Measurements from ENCODE around the gene SDK2.

The SDK2 gene

DNA sequence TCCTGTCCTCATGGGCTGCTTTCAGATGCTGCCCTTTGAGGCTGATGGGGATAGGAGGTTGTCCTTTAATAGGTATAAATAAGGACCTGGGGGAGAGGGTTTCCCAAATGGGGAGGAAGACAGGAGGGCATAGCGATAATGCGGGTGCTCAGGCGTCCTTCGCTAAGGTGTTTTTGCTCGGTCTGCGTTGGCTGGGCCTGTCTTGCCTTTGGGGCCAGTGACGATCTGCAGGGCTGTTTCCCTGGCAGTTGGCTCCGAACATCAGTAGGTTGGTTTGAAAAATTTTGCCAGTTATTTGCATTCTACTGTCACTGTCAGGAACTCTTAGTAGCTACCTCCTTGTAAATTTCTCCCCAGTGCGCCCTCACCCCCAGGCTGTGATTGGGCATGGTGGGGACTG is 294.6 kb downstream of the SDK2 start:
- H3K27ac ChIP-seq (ENCODE audit: low read depth in 2 of 2, low read length in 2 of 2): peak overlapping the region in 1 of 2 donors; percentile 48

GRCh38 chr17:73349138-73349537 is 295.1 kb downstream of the SDK2 start:
- H3K27ac ChIP-seq (ENCODE audit: low read depth in 2 of 2, low read length in 2 of 2): peak overlapping the region in 1 of 2 donors; percentile 48
- no peaks in the 10 kb centered on the region for H3K36me3 ChIP-seq (ENCODE audit: control insufficient read depth in 2 of 2, insufficient read depth in 2 of 2, low read length in 2 of 2)
- no peak overlapping the region for H3K4me3 ChIP-seq (ENCODE audit: low read length in 2 of 2)
- no peaks in the 10 kb centered on the region for H3K27me3 ChIP-seq (ENCODE audit: control insufficient read depth in 2 of 2, insufficient read depth in 2 of 2, low read length in 2 of 2)
- no peaks in the 10 kb centered on the region for H3K9me3 ChIP-seq (ENCODE audit: control insufficient read depth in 2 of 2, low read length in 2 of 2)
- H3K4me1 ChIP-seq (ENCODE audit: control insufficient read depth in 2 of 2, insufficient read depth in 2 of 2, low read length in 2 of 2): no peaks in the 10 kb centered on the region
- H3K9ac ChIP-seq (ENCODE audit: low read depth in 1 of 2, low read length in 2 of 2): no peak overlapping the region

More for the DNA sequence above, 294.6 kb downstream of the SDK2 start:
- Histone ChIP-seq H3K4me3 (ENCODE audit: low read length in 2 of 2) (no peak overlapping the region), H3K4me1 (ENCODE audit: control insufficient read depth in 2 of 2, insufficient read depth in 2 of 2, low read length in 2 of 2) (no peaks in the 10 kb centered on the region), H3K27me3 (ENCODE audit: control insufficient read depth in 2 of 2, insufficient read depth in 2 of 2, low read length in 2 of 2) (no peaks in the 10 kb centered on the region), H3K9ac (ENCODE audit: low read depth in 1 of 2, low read length in 2 of 2) (no peak overlapping the region), H3K9me3 (ENCODE audit: control insufficient read depth in 2 of 2, low read length in 2 of 2) (no peaks in the 10 kb centered on the region), H3K36me3 (ENCODE audit: control insufficient read depth in 2 of 2, insufficient read depth in 2 of 2, low read length in 2 of 2) (no peaks in the 10 kb centered on the region)

DNA sequence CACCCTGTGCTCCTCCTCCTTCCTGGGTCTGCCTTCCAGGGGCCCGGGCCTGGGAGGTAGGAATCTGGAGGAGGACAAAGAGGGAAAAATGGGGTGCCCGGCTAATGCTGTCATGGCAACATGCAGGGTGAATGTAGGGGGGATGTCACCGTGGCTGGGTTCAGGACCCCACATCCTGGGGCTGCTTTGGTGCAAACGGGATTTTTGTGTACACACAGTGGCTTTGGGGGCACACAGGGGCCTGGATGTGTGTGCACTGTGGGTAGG is 295.5 kb downstream of the SDK2 start:
- Histone ChIP-seq H3K4me3 (ENCODE audit: low read length in 2 of 2) (no peak overlapping the region), H3K27ac (ENCODE audit: low read depth in 2 of 2, low read length in 2 of 2) (peak overlapping the region in 1 of 2 donors; percentile 48), H3K4me1 (ENCODE audit: control insufficient read depth in 2 of 2, insufficient read depth in 2 of 2, low read length in 2 of 2) (no peaks in the 10 kb centered on the region), H3K9me3 (ENCODE audit: control insufficient read depth in 2 of 2, low read length in 2 of 2) (no peaks in the 10 kb centered on the region), H3K27me3 (ENCODE audit: control insufficient read depth in 2 of 2, insufficient read depth in 2 of 2, low read length in 2 of 2) (no peaks in the 10 kb centered on the region), H3K9ac (ENCODE audit: low read depth in 1 of 2, low read length in 2 of 2) (no peak overlapping the region), H3K36me3 (ENCODE audit: control insufficient read depth in 2 of 2, insufficient read depth in 2 of 2, low read length in 2 of 2) (no peaks in the 10 kb centered on the region)

GRCh38 chr17:73348018-73348828 is 296.0 kb downstream of the SDK2 start:
- no peaks in the 10 kb centered on the region for H3K27me3 ChIP-seq (ENCODE audit: control insufficient read depth in 2 of 2, insufficient read depth in 2 of 2, low read length in 2 of 2)
- H3K36me3 ChIP-seq (ENCODE audit: control insufficient read depth in 2 of 2, insufficient read depth in 2 of 2, low read length in 2 of 2): no peaks in the 10 kb centered on the region
- H3K27ac ChIP-seq (ENCODE audit: low read depth in 2 of 2, low read length in 2 of 2): peak overlapping the region in 1 of 2 donors; percentile 48
- no peak overlapping the region for H3K4me3 ChIP-seq (ENCODE audit: low read length in 2 of 2)
- no peak overlapping the region for H3K9ac ChIP-seq (ENCODE audit: low read depth in 1 of 2, low read length in 2 of 2)
- no peaks in the 10 kb centered on the region for H3K4me1 ChIP-seq (ENCODE audit: control insufficient read depth in 2 of 2, insufficient read depth in 2 of 2, low read length in 2 of 2)
- no peaks in the 10 kb centered on the region for H3K9me3 ChIP-seq (ENCODE audit: control insufficient read depth in 2 of 2, low read length in 2 of 2)

DNA sequence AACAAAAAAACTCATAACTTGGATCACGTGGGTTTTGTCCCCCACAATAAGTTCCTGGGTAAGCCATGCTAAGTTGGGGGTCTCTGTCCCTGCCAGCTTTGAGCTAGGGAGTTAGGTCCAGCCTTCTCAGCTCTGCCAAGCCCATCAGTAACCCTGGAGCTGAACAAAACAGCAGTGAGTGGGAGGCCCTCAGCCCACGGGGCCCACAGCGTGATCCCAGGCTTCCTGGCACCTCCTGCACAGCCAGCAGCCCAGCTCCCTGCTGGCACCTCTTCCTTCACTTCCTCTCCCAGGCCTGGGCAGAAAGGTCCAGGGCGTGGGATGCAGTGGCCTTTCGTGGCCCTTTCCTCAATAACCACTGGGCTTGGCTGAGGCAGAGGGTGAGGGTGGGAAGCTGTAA is 296.9 kb downstream of the SDK2 start:
- Histone ChIP-seq H3K9ac (ENCODE audit: low read depth in 1 of 2, low read length in 2 of 2) (no peak overlapping the region), H3K9me3 (ENCODE audit: control insufficient read depth in 2 of 2, low read length in 2 of 2) (no peaks in the 10 kb centered on the region), H3K4me1 (ENCODE audit: control insufficient read depth in 2 of 2, insufficient read depth in 2 of 2, low read length in 2 of 2) (peaks cover under 1 to 4% of the 10 kb centered on the region in 2 donors), H3K4me3 (ENCODE audit: low read length in 2 of 2) (no peak overlapping the region), H3K36me3 (ENCODE audit: control insufficient read depth in 2 of 2, insufficient read depth in 2 of 2, low read length in 2 of 2) (no peaks in the 10 kb centered on the region), H3K27me3 (ENCODE audit: control insufficient read depth in 2 of 2, insufficient read depth in 2 of 2, low read length in 2 of 2) (no peaks in the 10 kb centered on the region), H3K27ac (ENCODE audit: low read depth in 2 of 2, low read length in 2 of 2) (peak overlapping the region in 1 of 2 donors; percentile 43)

GRCh38 chr17:73346501-73347162 is 297.6 kb downstream of the SDK2 start:
- H3K4me1 ChIP-seq (ENCODE audit: control insufficient read depth in 2 of 2, insufficient read depth in 2 of 2, low read length in 2 of 2): peaks cover 4 to 5% of the 10 kb centered on the region in 2 donors
- no peak overlapping the region for H3K27ac ChIP-seq (ENCODE audit: low read depth in 2 of 2, low read length in 2 of 2)
- no peaks in the 10 kb centered on the region for H3K36me3 ChIP-seq (ENCODE audit: control insufficient read depth in 2 of 2, insufficient read depth in 2 of 2, low read length in 2 of 2)
- H3K9me3 ChIP-seq (ENCODE audit: control insufficient read depth in 2 of 2, low read length in 2 of 2): no peaks in the 10 kb centered on the region
- H3K9ac ChIP-seq (ENCODE audit: low read depth in 1 of 2, low read length in 2 of 2): no peak overlapping the region
- no peaks in the 10 kb centered on the region for H3K27me3 ChIP-seq (ENCODE audit: control insufficient read depth in 2 of 2, insufficient read depth in 2 of 2, low read length in 2 of 2)
- H3K4me3 ChIP-seq (ENCODE audit: low read length in 2 of 2): no peak overlapping the region

DNA sequence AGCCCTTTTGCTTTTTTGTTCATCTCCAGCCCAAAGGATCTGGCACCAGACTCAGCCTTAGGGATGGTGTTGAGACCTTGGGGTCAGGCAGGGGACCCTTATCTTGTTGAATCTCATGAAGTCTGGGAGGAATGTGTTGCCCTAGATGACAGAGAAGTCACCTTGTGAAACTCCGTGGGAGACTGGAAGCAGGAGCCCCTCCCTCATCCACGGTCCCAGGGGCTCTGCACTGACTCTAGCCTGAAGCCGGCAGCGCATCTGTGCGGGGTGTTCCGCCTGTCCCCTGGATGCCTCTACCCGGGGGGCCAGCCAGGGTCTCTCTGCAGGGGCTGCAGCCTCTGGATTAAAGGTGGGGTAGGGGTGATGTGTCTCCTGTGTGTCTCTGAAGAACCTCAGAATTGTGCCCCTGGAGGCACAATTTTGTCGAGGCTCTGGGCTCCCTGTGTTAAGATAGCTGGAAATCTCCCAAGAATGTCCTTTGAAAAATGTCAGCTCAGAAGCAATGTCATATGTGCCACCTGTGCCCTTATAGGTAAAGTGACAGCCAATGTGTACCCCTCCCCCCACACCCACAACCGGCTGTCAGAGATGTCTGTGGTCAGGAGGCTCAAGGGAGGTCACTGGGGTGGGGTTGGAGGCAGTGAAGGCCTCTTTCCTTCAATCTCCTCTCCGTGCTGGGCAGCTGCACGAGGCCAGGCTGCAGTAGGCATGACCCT is 300.3 kb downstream of the SDK2 start:
- Histone ChIP-seq H3K9me3 (ENCODE audit: control insufficient read depth in 2 of 2, low read length in 2 of 2) (no peaks in the 10 kb centered on the region), H3K36me3 (ENCODE audit: control insufficient read depth in 2 of 2, insufficient read depth in 2 of 2, low read length in 2 of 2) (no peaks in the 10 kb centered on the region), H3K27me3 (ENCODE audit: control insufficient read depth in 2 of 2, insufficient read depth in 2 of 2, low read length in 2 of 2) (no peaks in the 10 kb centered on the region), H3K27ac (ENCODE audit: low read depth in 2 of 2, low read length in 2 of 2) (peak overlapping the region in 1 of 2 donors; percentile 61), H3K4me1 (ENCODE audit: control insufficient read depth in 2 of 2, insufficient read depth in 2 of 2, low read length in 2 of 2) (peaks cover 4 to 5% of the 10 kb centered on the region in 2 donors), H3K9ac (ENCODE audit: low read depth in 1 of 2, low read length in 2 of 2) (no peak overlapping the region), H3K4me3 (ENCODE audit: low read length in 2 of 2) (no peak overlapping the region)

DNA sequence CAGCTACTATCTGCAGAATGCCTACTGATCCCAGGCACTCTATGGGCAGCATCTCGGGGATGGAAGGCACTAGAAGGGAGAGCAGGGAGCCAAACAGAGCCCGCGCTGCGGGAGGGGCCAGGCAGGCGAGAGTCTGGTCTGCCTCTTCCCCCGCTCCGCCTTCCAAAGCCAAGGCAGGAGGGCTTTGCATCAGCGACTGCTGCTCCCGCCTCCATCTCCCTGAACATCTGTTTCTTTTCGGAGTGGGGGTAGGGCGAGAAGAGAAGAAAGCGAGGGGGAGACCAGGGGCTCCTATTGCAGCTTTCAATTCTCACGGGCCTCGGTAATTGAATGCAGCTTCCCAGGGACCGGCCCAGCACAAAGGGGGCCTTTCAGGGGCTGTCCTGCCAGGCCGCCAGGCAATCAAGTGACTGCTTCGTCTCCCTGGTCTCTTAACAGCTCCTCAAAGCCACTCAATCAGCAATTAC is 301.0 kb downstream of the SDK2 start:
- H3K36me3 ChIP-seq (ENCODE audit: control insufficient read depth in 2 of 2, insufficient read depth in 2 of 2, low read length in 2 of 2): no peaks in the 10 kb centered on the region
- no peaks in the 10 kb centered on the region for H3K27me3 ChIP-seq (ENCODE audit: control insufficient read depth in 2 of 2, insufficient read depth in 2 of 2, low read length in 2 of 2)
- H3K9me3 ChIP-seq (ENCODE audit: control insufficient read depth in 2 of 2, low read length in 2 of 2): no peaks in the 10 kb centered on the region
- H3K9ac ChIP-seq (ENCODE audit: low read depth in 1 of 2, low read length in 2 of 2): no peak overlapping the region
- peak overlapping the region; percentile 26 to 61 for H3K27ac ChIP-seq (ENCODE audit: low read depth in 2 of 2, low read length in 2 of 2)
- H3K4me1 ChIP-seq (ENCODE audit: control insufficient read depth in 2 of 2, insufficient read depth in 2 of 2, low read length in 2 of 2): peaks cover 4 to 5% of the 10 kb centered on the region in 2 donors
- no peak overlapping the region for H3K4me3 ChIP-seq (ENCODE audit: low read length in 2 of 2)

DNA sequence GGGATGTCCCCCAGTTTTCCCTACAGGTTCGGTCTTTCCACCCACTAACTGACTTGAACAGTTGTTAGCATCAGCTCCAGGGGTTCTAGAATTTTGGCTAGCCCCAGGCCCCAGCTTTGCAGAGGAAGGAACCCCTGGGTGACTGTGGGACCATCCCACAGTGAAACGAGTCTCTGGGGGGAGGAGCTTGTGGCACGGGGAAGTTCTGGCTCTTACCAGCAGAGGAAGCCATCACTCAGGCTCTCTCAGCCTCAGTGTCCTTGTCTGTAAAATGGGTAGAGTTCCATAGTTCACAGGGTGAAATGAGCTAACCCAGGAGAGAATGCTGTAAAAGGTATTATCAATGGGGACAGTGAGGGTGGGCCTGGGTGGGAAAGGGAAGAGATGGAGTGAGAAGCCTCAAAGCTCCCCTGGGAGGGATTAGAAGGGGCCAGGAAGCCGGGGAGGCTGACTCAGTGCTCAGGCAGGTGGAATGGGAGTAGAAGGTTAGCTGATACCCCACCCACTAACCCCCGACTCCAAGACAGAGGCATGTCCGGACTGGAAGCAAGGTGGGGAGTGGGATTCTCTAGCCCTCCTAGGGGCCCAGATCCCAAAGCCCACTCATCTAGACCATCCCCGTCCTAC is 301.6 kb downstream of the SDK2 start:
- Histone ChIP-seq H3K4me1 (ENCODE audit: control insufficient read depth in 2 of 2, insufficient read depth in 2 of 2, low read length in 2 of 2) (peaks cover 4 to 5% of the 10 kb centered on the region in 2 donors), H3K9ac (ENCODE audit: low read depth in 1 of 2, low read length in 2 of 2) (no peak overlapping the region), H3K36me3 (ENCODE audit: control insufficient read depth in 2 of 2, insufficient read depth in 2 of 2, low read length in 2 of 2) (no peaks in the 10 kb centered on the region), H3K27ac (ENCODE audit: low read depth in 2 of 2, low read length in 2 of 2) (peak overlapping the region; percentile 44 to 61), H3K27me3 (ENCODE audit: control insufficient read depth in 2 of 2, insufficient read depth in 2 of 2, low read length in 2 of 2) (no peaks in the 10 kb centered on the region), H3K4me3 (ENCODE audit: low read length in 2 of 2) (no peak overlapping the region), H3K9me3 (ENCODE audit: control insufficient read depth in 2 of 2, low read length in 2 of 2) (no peaks in the 10 kb centered on the region)
